H4 (cell line): ENCODE results near the gene SORBS1. TPM values are rescaled to one million over a fixed set of nuclear protein-coding genes. Genes with fewer than 3 reads are reported as not detected.
"Not testable (repeated sequence)": the region's sequence is repeated elsewhere in the genome, so short reads cannot be mapped to it uniquely, and the experiment has no call there.

Experiments
- DNase-seq: peaks from one replicate; pipeline ENCODE4 v3.0.0-alpha.2; 2015; ENCODE audit warnings: low spot score
- total RNA-seq: library from RNA; depleted of rRNA; stranded (reverse); fragments of >200 nt; shearing (Covaris generic); gene quantifications from 2 replicates; pipeline ENCODE4 v1.2.3, GENCODE V29; 2014

Gene SORBS1
- total RNA-seq, 1 experiment from 2014 or later = 1.4 TPM

- DNase-seq = no peak
These were observed 210.3 kb downstream of the SORBS1 start for GRCh38 chr10:95350830-95351228.

GRCh38 chr10:95350219-95350829 is 210.8 kb downstream of the SORBS1 start:
- no peak for DNase-seq

- DNase-seq = not testable (repeated sequence)
These were observed 213.8 kb downstream of the SORBS1 start for GRCh38 chr10:95347402-95347766.

- no peak for DNase-seq
These were observed 214.3 kb downstream of the SORBS1 start for GRCh38 chr10:95346715-95347401.

GRCh38 chr10:95343573-95343972 is 217.6 kb downstream of the SORBS1 start:
- DNase-seq = no peak

GRCh38 chr10:95341716-95342130 is 219.4 kb downstream of the SORBS1 start:
- no peak for DNase-seq

- no peak for DNase-seq
These were observed 221.3 kb downstream of the SORBS1 start for GRCh38 chr10:95339863-95340262.

- DNase-seq = no peak
These were observed 223.6 kb downstream of the SORBS1 start for GRCh38 chr10:95337423-95338160.

GRCh38 chr10:95336702-95337101 is 224.5 kb downstream of the SORBS1 start:
- no peak for DNase-seq

- DNase-seq = no peak
These were observed 225.1 kb downstream of the SORBS1 start for GRCh38 chr10:95335933-95336699.

- no peak for DNase-seq
These were observed 226.4 kb downstream of the SORBS1 start for GRCh38 chr10:95334805-95335144.

GRCh38 chr10:95333997-95334804 is 227.0 kb downstream of the SORBS1 start:
- peak; percentile 91 for DNase-seq

- no peak for DNase-seq
These were observed 228.4 kb downstream of the SORBS1 start for GRCh38 chr10:95332666-95333249.

GRCh38 chr10:95331596-95332130 is 229.5 kb downstream of the SORBS1 start:
- DNase-seq = no peak

GRCh38 chr10:95330966-95331453 is 230.2 kb downstream of the SORBS1 start:
- DNase-seq = no peak

GRCh38 chr10:95329296-95329695 is 231.9 kb downstream of the SORBS1 start:
- DNase-seq = no peak

GRCh38 chr10:95328013-95328412 is 233.2 kb downstream of the SORBS1 start:
- no peak for DNase-seq

GRCh38 chr10:95327367-95327766 is 233.8 kb downstream of the SORBS1 start:
- DNase-seq = peak; percentile 86

- no peak for DNase-seq
These were observed 234.8 kb downstream of the SORBS1 start for GRCh38 chr10:95326396-95326795.

GRCh38 chr10:95325863-95326262 is 235.3 kb downstream of the SORBS1 start:
- DNase-seq = no peak
